SKM-1 (cell line): ENCODE measurements around the gene ANKRD42.

Source experiments
- DNase-seq: peaks from one replicate; lab custom pipeline; 2025; ENCODE audit not compliant: unreplicated experiment; lab: John Stamatoyannopoulos, UW

Gene ANKRD42

GRCh38 chr11:83285771-83286528 is 92.4 kb downstream of the ANKRD42 start, which contains the start of gene CCDC90B:
TSS of gene CCDC90B (minus strand) at chr11:83286367. CDS start at chr11:83285972, 395 bp downstream.
- peak; percentile 89 for DNase-seq

DNA sequence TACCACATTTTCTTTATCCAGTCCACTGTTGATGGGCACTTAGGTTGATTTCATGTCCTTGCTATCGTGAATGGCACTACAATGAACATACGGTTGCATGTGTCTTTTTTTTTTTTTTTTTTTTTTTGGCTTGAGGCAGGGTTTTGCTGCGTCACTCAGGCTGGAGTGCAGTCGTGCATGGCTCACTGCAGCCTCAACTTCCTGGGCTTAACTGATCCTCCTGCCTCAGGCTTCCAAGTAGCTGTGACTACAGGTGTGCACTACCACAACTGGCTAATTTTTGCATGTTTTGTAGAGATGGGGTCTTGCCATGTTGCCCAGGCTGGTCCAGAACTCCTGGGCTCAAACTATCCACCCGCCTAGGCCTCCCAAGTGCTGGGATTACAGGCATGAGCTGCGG is 94.1 kb downstream of the ANKRD42 start:
- DNase-seq = no peak

DNA sequence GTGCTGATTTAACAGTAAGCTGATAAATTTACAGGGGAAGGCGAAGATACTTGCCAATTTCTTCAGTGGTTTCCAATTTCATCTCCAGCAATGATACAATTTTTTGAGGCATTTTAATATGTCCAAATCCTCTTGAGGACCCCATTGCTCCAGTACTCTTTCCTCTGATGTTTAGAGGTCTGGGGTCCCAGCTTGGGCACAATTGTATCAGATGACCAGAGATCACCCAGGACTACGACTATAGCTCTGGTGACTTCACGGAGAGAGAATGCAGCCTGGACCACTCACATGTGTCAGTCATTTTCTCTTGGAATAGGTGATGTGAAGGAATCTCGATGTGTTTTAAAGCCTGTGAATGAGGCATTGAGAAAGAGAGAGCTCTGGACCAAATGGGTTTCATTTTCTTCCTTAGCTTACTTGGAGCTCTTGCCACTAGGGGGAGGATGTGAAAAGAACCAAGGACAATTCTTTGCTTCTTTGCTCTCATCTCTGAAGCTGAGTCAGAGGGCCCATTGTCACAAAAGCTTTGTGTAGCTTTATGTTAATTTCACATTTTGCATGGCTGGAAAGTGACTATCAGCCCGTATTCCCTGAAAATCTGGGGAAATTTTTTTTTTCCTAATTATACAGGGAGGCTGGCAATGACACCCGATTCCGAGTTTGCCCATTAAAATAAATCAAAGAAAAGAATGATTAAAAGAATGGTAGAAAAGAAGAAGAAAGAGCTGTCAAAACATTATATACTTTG is 99.4 kb downstream of the ANKRD42 start:
- peak; percentile 36 for DNase-seq

- DNase-seq = no peak
Observed at GRCh38 chr11:83293457-83293774, 99.9 kb downstream of the ANKRD42 start.

GRCh38 chr11:83294208-83294607 is 100.7 kb downstream of the ANKRD42 start:
- no peak for DNase-seq
